ENCODE results near the gene ASTN2. TPM values are rescaled to one million over a fixed set of nuclear protein-coding genes. Genes with fewer than 3 reads are reported as not detected.

ASTN2 gene
- polyA plus RNA-seq, 2 of the 4 experiments (the other 2 are of a cell fraction): 5.8 to 11.6 TPM

- no peak for TF ChIP-seq ELK1 (IDR thresholded peaks at IDR 0.05; ENCODE audit: low read depth, low read length)
- no peak for TF ChIP-seq HOXB5 (CRISPR knock-in tag; IDR thresholded peaks at IDR 0.05)
- TF ChIP-seq USF2 (IDR thresholded peaks at IDR 0.05): no peak
- no peak for TF ChIP-seq SREBF2 (IDR thresholded peaks at IDR 0.05)
- TF ChIP-seq POLR2A (IDR thresholded peaks at IDR 0.05; ENCODE audit: low read length): no peak
- no peak for TF ChIP-seq FOSB (CRISPR knock-in tag; IDR thresholded peaks at IDR 0.05)
Measured at GRCh38 chr9:116647515-116647809, 767.4 kb downstream of the ASTN2 start (continued).

- POLR2A ChIA-PET: interaction anchor here (0.7 kb wide), 1 partner anchor 244 kb away, joined by 4 read pairs; no protein-coding TSS in a partner anchor
- peaks cover 7% of the 10 kb centered on the region; the same call in 2 of the 3 replicates for H3K4me1 ChIP-seq
Measured at GRCh38 chr9:116646661-116647514, 768.0 kb downstream of the ASTN2 start.

More at GRCh38 chr9:116646661-116647514, 768.0 kb downstream of the ASTN2 start:
- peak; percentile 32 for FAIRE-seq
- ATAC-seq: peak; percentile 90 to 95
- Histone ChIP-seq H3K4me3 (no peak overlapping the region), H3K4me2 (no peak overlapping the region), H3K27ac (peak overlapping the region; percentile 47 to 64), H3K9me3 (no peaks in the 10 kb centered on the region)
- WGBS (ENCODE audit: missing lambda C conversion rate): 81% methylated on average over 5 of the region's 5 CpGs
- CTCF ChIA-PET: interaction anchor here (0.6 to 10.4 kb wide), 23 partner anchors 10 to 1491 kb away, joined by 3 to 79 read pairs (median 4); no protein-coding TSS in a partner anchor
- DNase-seq (ENCODE audit: low read depth in 1 of 2, low spot score in 1 of 2): peak; percentile 21 to 53
- TF ChIP-seq EHMT2 (IDR thresholded peaks at IDR 0.05; ENCODE audit: low read depth) (no peak), SMC3 (IDR thresholded peaks at IDR 0.05) (peak; percentile 74), GATA3 (IDR thresholded peaks at IDR 0.05; ENCODE audit: borderline replicate concordance) (no peak), NPAS2 (CRISPR knock-in tag; IDR thresholded peaks at IDR 0.05; ENCODE audit: borderline replicate concordance) (no peak), RAD21 (conservative IDR thresholded peaks at IDR 0.05 in 1 of 2, IDR thresholded peaks at IDR 0.05 in 1 of 2) (peak; percentile 82 to 84), ZNF302 (CRISPR knock-in tag; IDR thresholded peaks at IDR 0.05) (no peak), ZC3H11A (IDR thresholded peaks at IDR 0.05) (no peak), HOXA7 (CRISPR knock-in tag; IDR thresholded peaks at IDR 0.05) (no peak), NR3C1 (IDR thresholded peaks at IDR 0.05) (no peak), TFCP2L1 (CRISPR knock-in tag; IDR thresholded peaks at IDR 0.05) (no peak), RARB (CRISPR knock-in tag; IDR thresholded peaks at IDR 0.05) (no peak), RNF2 (IDR thresholded peaks at IDR 0.05; ENCODE audit: borderline replicate concordance, low read depth) (no peak), JUNB (IDR thresholded peaks at IDR 0.05) (no peak), CTCF (IDR thresholded peaks at IDR 0.05) (peak; percentile 91), PHF8 (IDR thresholded peaks at IDR 0.05; ENCODE audit: borderline replicate concordance, low read depth) (no peak), HOXB5 (CRISPR knock-in tag; IDR thresholded peaks at IDR 0.05) (no peak), CBX2 (IDR thresholded peaks at IDR 0.05; ENCODE audit: borderline replicate concordance, low read depth) (no peak), MAZ (IDR thresholded peaks at IDR 0.05; ENCODE audit: borderline replicate concordance, low read depth, low read length) (no peak), HEYL (CRISPR knock-in tag; IDR thresholded peaks at IDR 0.05) (no peak), HDAC2 (IDR thresholded peaks at IDR 0.05) (no peak), EP300 (IDR thresholded peaks at IDR 0.05) (no peak), E2F6 (IDR thresholded peaks at IDR 0.05; ENCODE audit: borderline replicate concordance, low read depth) (no peak), RFX5 (IDR thresholded peaks at IDR 0.05) (no peak), KDM1A (IDR thresholded peaks at IDR 0.05; ENCODE audit: low read depth) (no peak)
